KMS-11 (cell line): ENCODE data around the gene PDCD4.

Source experiments
- H2AFZ ChIP-seq: fragments of 200-600 bp; sonication (generic); 2 replicates; pipeline ENCODE4 v1.6.1; 2016; ENCODE audit warnings: antibody characterized with exemption, mixed run types, low read depth
- H3K27ac ChIP-seq: fragments of 200-600 bp; sonication (generic); 2 replicates; pipeline ENCODE4 v1.6.1; 2016; ENCODE audit warnings: mild to moderate bottlenecking, mixed run types
- H3K27me3 ChIP-seq: fragments of 200-600 bp; sonication (generic); 2 replicates; pipeline ENCODE4 v1.6.1; 2017; ENCODE audit warnings: mild to moderate bottlenecking, low read depth, mixed run types, moderate library complexity; ENCODE audit not compliant: insufficient read depth
- H3K36me3 ChIP-seq: fragments of 200-600 bp; sonication (generic); 2 replicates; pipeline ENCODE4 v1.6.1; 2017; ENCODE audit warnings: mild to moderate bottlenecking, mixed run types; ENCODE audit not compliant: insufficient read depth
- H3K4me1 ChIP-seq: fragments of 200-600 bp; sonication (generic); 2 replicates; pipeline ENCODE4 v1.6.1; 2016; ENCODE audit warnings: mild to moderate bottlenecking, low read depth, mixed run types; ENCODE audit not compliant: poor library complexity, severe bottlenecking
- H3K4me2 ChIP-seq: fragments of 200-600 bp; sonication (generic); 2 replicates; pipeline ENCODE4 v1.7.0; 2016; ENCODE audit warnings: mild to moderate bottlenecking, mixed run types
- H3K4me3 ChIP-seq: fragments of 200-600 bp; sonication (generic); IDR thresholded peaks from 2 replicates; pipeline ENCODE4 v1.6.1; 2017; ENCODE audit warnings: low read depth, low read length, mixed read lengths; ENCODE audit not compliant: insufficient read depth
- H3K79me2 ChIP-seq: fragments of 200-600 bp; sonication (generic); 2 replicates; pipeline ENCODE4 v1.6.1; 2016; ENCODE audit warnings: low read depth, mixed run types; ENCODE audit not compliant: insufficient read depth
- H3K9ac ChIP-seq: fragments of 200-600 bp; sonication (generic); 2 replicates; pipeline ENCODE4 v1.6.1; 2016; ENCODE audit warnings: mild to moderate bottlenecking, mixed run types
- H4K20me1 ChIP-seq: fragments of 200-600 bp; sonication (generic); 2 replicates; pipeline ENCODE4 v1.6.1; 2016; ENCODE audit warnings: mild to moderate bottlenecking, mixed run types; ENCODE audit not compliant: insufficient read depth
- CTCF ChIP-seq: fragments of 200-600 bp; sonication (generic); conservative IDR thresholded peaks from 2 replicates; pipeline ENCODE4 v1.6.1; 2017; ENCODE audit warnings: low read depth, mild to moderate bottlenecking, antibody characterized with exemption, low read length, moderate library complexity, mixed read lengths

PDCD4 gene

DNA sequence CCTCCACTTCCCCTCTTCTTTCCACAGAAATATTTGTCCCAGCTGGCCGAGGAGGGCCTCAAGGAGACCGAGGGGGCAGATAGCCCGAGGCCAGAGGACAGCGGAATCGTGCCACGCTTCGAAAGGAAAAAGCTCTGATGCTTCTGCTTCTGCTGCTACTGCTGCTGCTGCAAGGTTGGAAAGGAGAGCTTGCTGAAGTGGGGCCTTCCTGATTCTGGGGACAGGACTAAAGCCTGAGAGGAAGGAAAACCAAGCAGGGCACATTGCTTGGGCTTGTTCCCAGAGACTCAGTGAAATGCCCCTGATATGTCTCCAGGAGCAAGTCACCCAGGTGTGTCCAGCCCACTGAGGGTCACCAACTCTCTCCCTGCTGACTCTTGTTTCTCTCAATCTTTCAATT lies 35.9 kb upstream of the PDCD4 start:
- no peak overlapping the region for H3K4me3 ChIP-seq
- H3K36me3 ChIP-seq = no peaks in the 10 kb centered on the region
- H3K27me3 ChIP-seq = peaks cover 2% of the 10 kb centered on the region; the same call in 1 of the 2 replicates
- H3K4me1 ChIP-seq = peaks cover 17% of the 10 kb centered on the region
- no peak for TF ChIP-seq CTCF
- no peak overlapping the region for H3K27ac ChIP-seq
- H3K79me2 ChIP-seq = no peaks in the 10 kb centered on the region
- no peak overlapping the region for H2AFZ ChIP-seq
- no peak overlapping the region for H3K9ac ChIP-seq
- no peak overlapping the region for H3K4me2 ChIP-seq
- H4K20me1 ChIP-seq = no peaks in the 10 kb centered on the region

GRCh38 chr10:110836706-110837105 lies 35.0 kb upstream of the PDCD4 start:
- no peaks in the 10 kb centered on the region for H3K36me3 ChIP-seq
- H3K4me2 ChIP-seq = no peak overlapping the region
- peaks cover 2% of the 10 kb centered on the region; the same call in 1 of the 2 replicates for H3K27me3 ChIP-seq
- H3K79me2 ChIP-seq = no peaks in the 10 kb centered on the region
- H4K20me1 ChIP-seq = no peaks in the 10 kb centered on the region
- no peak overlapping the region for H3K27ac ChIP-seq
- no peak overlapping the region for H3K4me3 ChIP-seq
- H3K9ac ChIP-seq = no peak overlapping the region
- TF ChIP-seq CTCF = no peak
- no peak overlapping the region for H2AFZ ChIP-seq
- peaks cover 26% of the 10 kb centered on the region for H3K4me1 ChIP-seq

- Histone ChIP-seq H3K4me3 (no peak overlapping the region), H4K20me1 (no peaks in the 10 kb centered on the region), H3K36me3 (no peaks in the 10 kb centered on the region), H3K79me2 (no peaks in the 10 kb centered on the region), H3K4me1 (peaks cover 35% of the 10 kb centered on the region), H3K27ac (no peak overlapping the region), H3K4me2 (no peak overlapping the region), H2AFZ (no peak overlapping the region), H3K27me3 (peaks cover 2% of the 10 kb centered on the region; the same call in 1 of the 2 replicates), H3K9ac (no peak overlapping the region)
- no peak for TF ChIP-seq CTCF
Measured at GRCh38 chr10:110837418-110838171, 34.1 kb upstream of the PDCD4 start.

DNA sequence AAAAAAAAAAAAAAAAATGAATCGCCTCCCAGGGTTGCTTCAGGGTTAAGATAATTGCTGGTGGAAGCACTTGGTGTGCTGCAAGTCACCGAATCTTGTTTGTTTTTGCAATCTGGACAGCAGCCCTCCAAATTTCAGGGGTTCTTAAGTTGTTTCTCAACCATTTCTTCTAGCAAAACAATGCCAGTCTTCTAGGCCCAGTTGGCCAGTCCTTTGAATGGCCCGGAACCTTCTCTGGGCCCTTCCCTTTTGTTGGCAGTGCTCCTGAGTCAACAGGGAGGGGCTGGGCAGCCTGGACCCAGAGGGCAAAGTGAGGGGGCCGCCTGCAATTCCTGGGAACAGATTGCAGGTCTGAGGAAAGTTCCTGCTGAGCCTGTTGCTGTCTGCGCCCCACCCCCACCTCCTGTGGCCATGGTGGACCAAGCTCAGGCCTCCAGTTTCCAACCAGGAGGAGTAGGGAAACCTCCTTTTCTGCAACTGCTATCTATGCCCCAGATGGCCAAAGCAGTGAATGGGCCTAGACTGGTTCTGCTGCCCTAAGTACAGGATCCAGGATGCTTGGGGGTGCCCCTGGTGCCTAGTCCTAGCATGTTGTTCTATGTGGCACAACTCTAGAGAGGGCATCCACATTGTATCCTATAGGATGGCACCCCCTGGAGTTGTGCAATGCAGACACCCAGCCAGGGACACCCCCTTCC lies 31.4 kb upstream of the PDCD4 start:
- peaks cover 63% of the 10 kb centered on the region for H3K4me1 ChIP-seq
- H3K36me3 ChIP-seq = no peaks in the 10 kb centered on the region
- H4K20me1 ChIP-seq = no peaks in the 10 kb centered on the region
- H3K4me3 ChIP-seq = no peak overlapping the region
- H3K4me2 ChIP-seq = peak overlapping the region; percentile 96
- peak overlapping the region; percentile 71; the same call in 1 of the 2 replicates for H3K9ac ChIP-seq
- no peaks in the 10 kb centered on the region for H3K79me2 ChIP-seq
- peak overlapping the region; percentile 17; the same call in 1 of the 2 replicates for H2AFZ ChIP-seq
- no peak for TF ChIP-seq CTCF
- peaks cover 2% of the 10 kb centered on the region; the same call in 1 of the 2 replicates for H3K27me3 ChIP-seq
- peak overlapping the region; percentile 93; the same call in 1 of the 2 replicates for H3K27ac ChIP-seq
